Cardiac fibroblast (primary cell): Measurements from ENCODE around the gene EBP.

ENCODE experiments used
- DNase-seq, 2 donors: peaks; one replicate each; pipeline versions ENCODE4 v3.0.0 to v3.0.0-alpha.2; 2010; ENCODE audit warnings: low read depth in 2 of 2
- H3K4me3 ChIP-seq, 2 donors: replicated peaks in 1 of 2; 1 replicate in 1 of 2; 2 replicates in 1 of 2; pipeline ENCODE4 v1.5.1; 2011; ENCODE audit warnings: low read depth in 2 of 2, low read length in 2 of 2, mild to moderate bottlenecking in 2 of 2, moderate library complexity in 1 of 2
- TF ChIP-seq, protein P1 (sequence below): IDR thresholded peaks from one replicate; pipeline ENCODE4 v1.5.1; 2011; ENCODE audit warnings: low read depth, mild to moderate bottlenecking, low read length, inconsistent platforms

Gene EBP

DNA sequence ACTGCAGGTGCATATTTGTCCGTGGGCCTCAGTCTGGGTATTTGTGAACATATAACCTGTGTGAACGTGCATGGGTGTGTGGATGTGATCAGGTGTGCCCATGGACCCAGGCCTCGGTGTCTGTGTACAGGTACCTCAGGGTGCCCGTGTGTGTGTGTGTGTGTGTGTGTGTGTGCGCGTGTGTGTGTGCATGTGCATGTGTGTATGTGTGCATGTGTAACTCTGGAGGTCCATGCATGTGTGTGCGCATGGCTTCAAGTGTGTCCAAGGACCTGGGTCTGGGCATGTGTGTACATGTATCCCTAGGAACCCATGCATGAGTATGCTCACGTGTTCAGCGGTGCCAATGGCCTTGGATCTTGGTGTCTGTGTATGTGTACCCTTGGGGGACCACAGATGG lies 29.8 kb upstream of the EBP start:
- TF ChIP-seq, protein P1, sequence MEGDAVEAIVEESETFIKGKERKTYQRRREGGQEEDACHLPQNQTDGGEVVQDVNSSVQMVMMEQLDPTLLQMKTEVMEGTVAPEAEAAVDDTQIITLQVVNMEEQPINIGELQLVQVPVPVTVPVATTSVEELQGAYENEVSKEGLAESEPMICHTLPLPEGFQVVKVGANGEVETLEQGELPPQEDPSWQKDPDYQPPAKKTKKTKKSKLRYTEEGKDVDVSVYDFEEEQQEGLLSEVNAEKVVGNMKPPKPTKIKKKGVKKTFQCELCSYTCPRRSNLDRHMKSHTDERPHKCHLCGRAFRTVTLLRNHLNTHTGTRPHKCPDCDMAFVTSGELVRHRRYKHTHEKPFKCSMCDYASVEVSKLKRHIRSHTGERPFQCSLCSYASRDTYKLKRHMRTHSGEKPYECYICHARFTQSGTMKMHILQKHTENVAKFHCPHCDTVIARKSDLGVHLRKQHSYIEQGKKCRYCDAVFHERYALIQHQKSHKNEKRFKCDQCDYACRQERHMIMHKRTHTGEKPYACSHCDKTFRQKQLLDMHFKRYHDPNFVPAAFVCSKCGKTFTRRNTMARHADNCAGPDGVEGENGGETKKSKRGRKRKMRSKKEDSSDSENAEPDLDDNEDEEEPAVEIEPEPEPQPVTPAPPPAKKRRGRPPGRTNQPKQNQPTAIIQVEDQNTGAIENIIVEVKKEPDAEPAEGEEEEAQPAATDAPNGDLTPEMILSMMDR: no peak

DNA sequence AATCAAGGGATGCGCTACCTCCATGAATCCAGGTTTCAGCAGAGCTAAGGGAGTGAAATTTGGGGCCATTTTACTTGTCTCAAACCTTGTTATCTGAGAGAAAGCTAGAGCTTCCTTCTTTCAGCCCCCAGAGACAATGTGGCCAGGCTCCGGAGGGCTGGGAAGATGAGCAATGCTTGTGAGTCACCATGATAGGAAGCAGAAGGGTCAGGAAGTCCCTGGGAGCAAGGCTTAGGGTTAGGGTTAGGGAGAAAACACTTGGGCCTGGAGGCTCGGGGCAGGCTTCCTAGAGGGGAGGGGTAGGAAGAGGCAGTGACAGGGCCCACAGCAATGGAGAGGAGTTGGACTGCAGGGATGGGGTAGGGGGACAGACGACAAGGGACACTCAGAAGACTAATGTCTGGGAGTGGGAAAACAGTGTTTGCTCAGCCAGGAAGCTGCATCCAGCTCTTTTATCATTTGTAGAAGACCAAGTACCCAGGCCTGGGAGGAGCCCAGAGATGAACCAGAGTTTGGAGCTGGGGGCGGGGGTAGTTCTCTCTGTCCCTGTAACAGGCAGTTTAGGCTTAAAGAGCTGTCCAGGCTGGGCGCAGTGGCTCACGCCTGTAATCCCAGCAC lies 29.2 kb upstream of the EBP start:
- H3K4me3 ChIP-seq: no peak overlapping the region
- DNase-seq: peak; percentile 26 to 77
- TF ChIP-seq, protein P1: no peak

More for the DNA sequence above, 29.8 kb upstream of the EBP start:
- H3K4me3 ChIP-seq: no peak overlapping the region
- no peak for DNase-seq

DNA sequence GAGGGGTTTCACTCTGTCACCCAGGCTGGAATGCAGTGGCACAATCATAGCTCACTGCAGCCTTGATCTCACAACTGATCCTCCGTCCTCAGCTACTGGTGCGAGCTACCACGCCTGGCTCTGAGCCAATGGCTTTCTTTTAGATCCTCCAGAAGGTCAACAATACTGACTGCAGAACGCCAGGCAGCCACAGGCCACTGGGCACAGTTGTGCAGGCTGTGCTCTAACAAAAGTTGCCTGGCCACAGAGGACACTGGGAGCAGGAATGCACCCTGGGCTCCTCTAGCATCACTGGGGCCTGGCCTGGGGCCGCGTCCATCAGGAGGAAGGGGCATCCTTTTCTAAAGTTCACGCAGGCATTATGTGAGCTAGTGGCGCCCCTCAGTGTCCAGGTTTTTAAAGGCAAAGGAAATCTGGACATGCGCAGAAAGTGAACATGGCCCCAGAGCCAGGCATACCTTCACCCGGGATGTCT lies 27.7 kb upstream of the EBP start:
- TF ChIP-seq, protein P1: peak; percentile 35
- DNase-seq: peak; percentile 61 to 79
- H3K4me3 ChIP-seq: no peak overlapping the region

DNA sequence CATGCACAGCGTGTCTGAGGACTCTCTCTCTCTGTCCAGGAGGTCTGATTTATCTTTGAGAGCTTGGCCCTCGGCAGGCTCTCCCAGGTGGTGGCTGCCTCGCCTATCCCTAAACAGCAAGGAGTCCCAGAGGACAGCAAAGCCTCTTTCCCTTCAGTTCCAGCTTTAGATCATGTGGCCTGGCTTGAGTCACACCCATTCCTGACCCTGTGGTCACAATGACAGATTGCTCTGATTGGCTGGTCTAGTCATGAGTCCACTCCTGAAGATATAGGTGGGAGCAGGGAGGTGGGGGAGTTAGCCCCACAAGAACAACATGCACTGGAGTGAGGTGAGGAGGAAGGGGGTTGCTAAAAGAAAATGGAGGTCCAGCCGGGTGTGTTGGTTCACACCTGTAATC lies 24.9 kb upstream of the EBP start:
- no peak overlapping the region for H3K4me3 ChIP-seq

DNA sequence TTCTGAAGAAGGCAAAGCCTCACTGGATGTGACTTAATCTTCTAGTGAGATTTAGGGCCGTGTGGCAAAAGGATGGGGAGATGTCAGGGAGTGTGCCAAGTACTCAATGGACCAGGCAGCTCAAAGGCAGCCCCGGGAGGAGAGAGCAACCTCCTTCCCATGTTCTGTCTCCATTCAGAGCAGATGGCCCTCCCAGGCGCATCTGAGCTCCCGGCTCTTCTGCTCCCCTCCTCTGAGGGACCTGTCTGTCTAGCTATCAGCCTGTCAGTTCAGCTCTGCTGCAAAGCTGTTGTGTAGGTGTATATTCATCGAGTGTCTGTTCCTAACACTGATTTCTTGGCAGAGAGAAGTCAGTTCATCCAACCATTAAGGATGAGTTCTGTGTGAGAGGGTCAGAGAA lies 23.7 kb upstream of the EBP start:
- no peak for DNase-seq
- H3K4me3 ChIP-seq: no peak overlapping the region
- TF ChIP-seq, protein P1: no peak

More for the DNA sequence above, 24.9 kb upstream of the EBP start:
- peak in 1 of 2 donors; percentile 49 for DNase-seq
- TF ChIP-seq, protein P1: no peak

DNA sequence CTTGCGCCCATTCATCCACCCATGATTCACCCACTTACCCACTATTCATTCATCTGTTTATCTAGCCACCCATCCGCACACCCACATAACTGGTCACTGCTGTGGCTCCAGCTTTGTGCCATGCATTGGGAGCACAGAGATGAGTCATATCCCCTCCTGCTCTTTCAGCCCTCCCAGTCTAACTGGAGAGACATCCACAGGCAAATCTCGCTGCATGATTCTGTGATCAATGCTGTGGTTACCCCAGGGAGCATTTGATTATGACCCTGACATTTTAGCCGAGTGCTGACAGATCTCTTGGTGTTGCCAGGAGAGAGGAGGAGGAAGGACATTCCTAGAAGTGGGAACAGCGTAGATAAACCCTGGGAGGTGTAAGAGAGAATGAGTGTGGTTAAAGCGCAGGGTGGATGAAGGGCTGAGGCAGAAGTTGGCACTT lies 23.2 kb upstream of the EBP start:
- TF ChIP-seq, protein P1: no peak
- DNase-seq: peak; percentile 64 to 72
- no peak overlapping the region for H3K4me3 ChIP-seq

DNA sequence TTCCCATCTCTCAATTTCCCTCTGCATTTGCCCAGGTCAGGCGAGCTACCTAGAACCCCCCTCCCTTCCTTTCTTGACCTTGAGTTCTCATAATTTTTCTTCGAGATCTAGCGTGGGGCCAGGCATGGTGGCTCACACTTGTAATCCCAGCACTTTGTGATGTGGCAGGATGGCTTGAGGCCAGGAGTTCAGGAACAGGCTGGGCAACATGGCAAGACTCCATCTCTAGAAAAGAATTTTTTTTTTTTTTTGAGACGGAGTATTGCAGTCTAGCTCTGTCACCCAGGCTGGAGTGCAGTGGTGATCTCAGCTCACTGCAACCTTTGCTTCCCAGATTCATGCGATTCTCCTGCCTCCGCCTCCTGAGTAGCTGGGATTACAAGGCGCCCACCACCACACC lies 17.3 kb upstream of the EBP start:
- H3K4me3 ChIP-seq: no peak overlapping the region
- TF ChIP-seq, protein P1: no peak

More for the DNA sequence above, 17.3 kb upstream of the EBP start:
- no peak for DNase-seq
